Medulla oblongata (tissue), 1 donor: ENCODE data around the gene PARD3.
A peak's percentile ranks its signal among the peaks of the same experiment; 100 is the strongest.

Source experiments
- DNase-seq: peaks from one replicate; pipeline ENCODE4 v3.0.0-alpha.2; 2015; ENCODE audit errors: extremely low spot score

Gene PARD3

GRCh38 chr10:34163075-34163905, 651.8 kb downstream of the PARD3 start:
- no peak for DNase-seq

- no peak for DNase-seq
Observed at GRCh38 chr10:34161777-34162370, 653.2 kb downstream of the PARD3 start.

- DNase-seq = no peak
Observed at GRCh38 chr10:34160595-34160994, 654.5 kb downstream of the PARD3 start.

- DNase-seq = no peak
Observed at GRCh38 chr10:34157501-34157900, 657.6 kb downstream of the PARD3 start.

GRCh38 chr10:34156781-34157425, 658.2 kb downstream of the PARD3 start:
- peak; percentile 14 for DNase-seq

- DNase-seq = no peak
Observed at GRCh38 chr10:34155812-34156211, 659.3 kb downstream of the PARD3 start.

GRCh38 chr10:34154383-34154900, 660.7 kb downstream of the PARD3 start:
- DNase-seq = no peak

- DNase-seq = no peak
Observed at GRCh38 chr10:34153663-34154382, 661.3 kb downstream of the PARD3 start.

GRCh38 chr10:34152434-34152833, 662.7 kb downstream of the PARD3 start:
- DNase-seq = no peak

- no peak for DNase-seq
Observed at GRCh38 chr10:34151931-34152330, 663.2 kb downstream of the PARD3 start.

- no peak for DNase-seq
Observed at GRCh38 chr10:34151481-34151880, 663.6 kb downstream of the PARD3 start.

- no peak for DNase-seq
Observed at GRCh38 chr10:34150103-34150502, 665.0 kb downstream of the PARD3 start.

GRCh38 chr10:34148305-34148657, 666.8 kb downstream of the PARD3 start:
- DNase-seq = no peak

- no peak for DNase-seq
Observed at GRCh38 chr10:34147641-34148304, 667.3 kb downstream of the PARD3 start.

- DNase-seq = no peak
Observed at GRCh38 chr10:34145715-34146114, 669.4 kb downstream of the PARD3 start.

GRCh38 chr10:34143466-34143865, 671.6 kb downstream of the PARD3 start:
- DNase-seq = no peak

- no peak for DNase-seq
Observed at GRCh38 chr10:34141032-34141680, 673.9 kb downstream of the PARD3 start.

- DNase-seq = no peak
Observed at GRCh38 chr10:34139559-34139958, 675.5 kb downstream of the PARD3 start.

- DNase-seq = no peak
Observed at GRCh38 chr10:34137955-34138354, 677.1 kb downstream of the PARD3 start.

GRCh38 chr10:34137201-34137600, 677.9 kb downstream of the PARD3 start:
- DNase-seq = no peak

GRCh38 chr10:34135515-34135914, 679.6 kb downstream of the PARD3 start:
- DNase-seq = no peak
